HEK293T (cell line): ENCODE results near the gene GTF2I.

Experiments
- FOXK2 ChIP-seq: fragments of 450-650 bp; IDR thresholded peaks from 2 replicates; pipeline ENCODE4 v1.6.1; 2016; ENCODE audit warnings: mild to moderate bottlenecking
- FOXM1 ChIP-seq: fragments of 450-650 bp; IDR thresholded peaks from 2 replicates; pipeline ENCODE4 v1.6.1; 2017; ENCODE audit warnings: mild to moderate bottlenecking, borderline replicate concordance
- HDGF ChIP-seq: fragments of 450-650 bp; IDR thresholded peaks from 2 replicates; pipeline ENCODE4 v1.6.1; 2017; ENCODE audit warnings: antibody characterized with exemption, borderline replicate concordance
- L3MBTL2 ChIP-seq: fragments of 450-650 bp; conservative IDR thresholded peaks from 2 replicates; pipeline ENCODE4 v1.6.1; 2016; ENCODE audit warnings: mild to moderate bottlenecking
- NFRKB ChIP-seq: fragments of 450-650 bp; IDR thresholded peaks from 2 replicates; pipeline ENCODE4 v1.6.1; 2016; ENCODE audit warnings: mild to moderate bottlenecking, moderate library complexity
- SP1 ChIP-seq: fragments of 450-650 bp; IDR thresholded peaks from 2 replicates; pipeline ENCODE4 v1.6.1; 2017
- TARDBP ChIP-seq: fragments of 450-650 bp; IDR thresholded peaks from 2 replicates; pipeline ENCODE4 v1.6.1; 2016

- TF ChIP-seq TARDBP: no peak
- TF ChIP-seq SP1: no peak
- no peak for TF ChIP-seq NFRKB
- no peak for TF ChIP-seq FOXM1
- no peak for TF ChIP-seq L3MBTL2
- TF ChIP-seq FOXK2: no peak
- no peak for TF ChIP-seq HDGF
These were observed 27.0 kb downstream of the GTF2I start for GRCh38 chr7:74684473-74684872.
